ENCODE results near the gene MBOAT7.
"Not testable (repeated sequence)": the region's sequence is repeated elsewhere in the genome, so short reads cannot be mapped to it uniquely, and the experiment has no call there.

MBOAT7 gene

GRCh38 chr19:54188215-54188871, 1.0 kb downstream of the MBOAT7 start:
- peak; percentile 74 for DNase-seq

- no peak for DNase-seq
Measured at GRCh38 chr19:54186934-54187381, 2.4 kb downstream of the MBOAT7 start.

GRCh38 chr19:54186351-54186750, 3.0 kb downstream of the MBOAT7 start:
- DNase-seq, result no peak

GRCh38 chr19:54183431-54183830, 5.9 kb downstream of the MBOAT7 start:
- DNase-seq, result no peak

- not testable (repeated sequence) for DNase-seq
Measured at GRCh38 chr19:54181894-54182293, 7.5 kb downstream of the MBOAT7 start.

GRCh38 chr19:54180691-54181091, 8.7 kb downstream of the MBOAT7 start:
- DNase-seq, result no peak

- DNase-seq, result no peak
Measured at GRCh38 chr19:54179921-54180461, 9.4 kb downstream of the MBOAT7 start.

GRCh38 chr19:54179262-54179852, 10.0 kb downstream of the MBOAT7 start:
- DNase-seq, result no peak

GRCh38 chr19:54178581-54179261, 10.7 kb downstream of the MBOAT7 start:
- DNase-seq, result peak; percentile 51

- no peak for DNase-seq
Measured at GRCh38 chr19:54173951-54174834, 15.2 kb downstream of the MBOAT7 start.

GRCh38 chr19:54173359-54173699, 16.1 kb downstream of the MBOAT7 start:
- DNase-seq, result no peak

GRCh38 chr19:54172471-54173358, 16.7 kb downstream of the MBOAT7 start, which contains the start of gene TMC4:
Gene TMC4, minus strand, starts transcription at chr19:54173160. Its CDS starts 43 bp downstream, at chr19:54173117.
- no peak for DNase-seq

GRCh38 chr19:54171736-54172431, 17.5 kb downstream of the MBOAT7 start:
- not testable (repeated sequence) for DNase-seq

- DNase-seq, result no peak
Measured at GRCh38 chr19:54169149-54169740, 20.1 kb downstream of the MBOAT7 start.

GRCh38 chr19:54168174-54168917, 21.0 kb downstream of the MBOAT7 start:
- DNase-seq, result peak; percentile 89

GRCh38 chr19:54165222-54165621, 24.2 kb downstream of the MBOAT7 start:
- no peak for DNase-seq

- peak; percentile 88 for DNase-seq
Measured at GRCh38 chr19:54164369-54165068, 24.9 kb downstream of the MBOAT7 start.

GRCh38 chr19:54162884-54163283, 26.5 kb downstream of the MBOAT7 start:
- DNase-seq, result no peak

GRCh38 chr19:54162241-54162805, 27.1 kb downstream of the MBOAT7 start:
- DNase-seq, result peak; percentile 83

Data from activated CD4-positive, alpha-beta T cell treated with anti-CD3 and anti-CD28 coated beads, Interleukin-10, Interleukin-2, amounts not matched to agents 100 ng/mL and 50 ng/mL, durations not matched to agents 16 hours and 8 hours (primary cell).